Karpas-422 (cell line): Measurements from ENCODE around the gene TAS1R1. TPM values are rescaled to one million over a fixed set of nuclear protein-coding genes. Genes with fewer than 3 reads are reported as not detected.

Experiments used
- DNase-seq: peaks from one replicate; pipeline ENCODE4 v3.0.0-alpha.2; 2015
- H2AFZ ChIP-seq: fragments of 200-600 bp; sonication (generic); 2 replicates; pipeline ENCODE4 v1.6.1; 2014; ENCODE audit warnings: antibody characterized with exemption, low read length, mixed read lengths
- H3K27ac ChIP-seq: fragments of 200-600 bp; sonication (generic); 2 replicates; pipeline ENCODE4 v1.5.1; 2014; ENCODE audit warnings: mild to moderate bottlenecking, low read length, moderate library complexity
- H3K27me3 ChIP-seq: fragments of 200-600 bp; sonication (generic); 2 replicates; pipeline ENCODE4 v1.6.1; 2014; ENCODE audit warnings: low read length, mixed read lengths
- H3K36me3 ChIP-seq: fragments of 200-600 bp; sonication (generic); 2 replicates; pipeline ENCODE4 v1.6.1; 2014; ENCODE audit warnings: low read length, mixed read lengths; ENCODE audit not compliant: insufficient read depth
- H3K4me1 ChIP-seq: fragments of 200-600 bp; sonication (generic); 2 replicates; pipeline ENCODE4 v1.6.1; 2014; ENCODE audit warnings: mild to moderate bottlenecking, low read length, mixed read lengths
- H3K4me2 ChIP-seq: fragments of 200-600 bp; sonication (generic); 2 replicates; pipeline ENCODE4 v1.6.1; 2014; ENCODE audit warnings: low read length, low read depth, mild to moderate bottlenecking; ENCODE audit not compliant: poor library complexity, severe bottlenecking
- H3K4me3 ChIP-seq: fragments of 200-600 bp; sonication (generic); 2 replicates; pipeline ENCODE4 v1.5.1; 2014; ENCODE audit warnings: mild to moderate bottlenecking, antibody characterized with exemption, low read length, mixed read lengths
- H3K79me2 ChIP-seq: fragments of 200-600 bp; sonication (generic); 2 replicates; pipeline ENCODE4 v1.6.1; 2014; ENCODE audit warnings: mild to moderate bottlenecking, low read length, mixed read lengths
- H3K9ac ChIP-seq: fragments of 200-600 bp; sonication (generic); 2 replicates; pipeline ENCODE4 v1.6.0; 2014; ENCODE audit warnings: low read length
- H3K9me2 ChIP-seq: fragments of 200-600 bp; sonication (generic), shearing (Covaris generic); replicated peaks from 2 replicates; pipeline ENCODE4 v1.6.0; 2014; ENCODE audit warnings: mild to moderate bottlenecking, low read length, moderate library complexity; ENCODE audit not compliant: insufficient read depth
- H3K9me3 ChIP-seq: fragments of 300-700, 200-600 bp; sonication (generic); 2 replicates; pipeline ENCODE4 v1.6.1; 2014; ENCODE audit warnings: low read length, mixed read lengths
- H4K20me1 ChIP-seq: fragments of 200-600 bp; sonication (generic); 2 replicates; pipeline ENCODE4 v1.6.1; 2014; ENCODE audit warnings: mild to moderate bottlenecking, antibody characterized with exemption, low read length, low read depth; ENCODE audit not compliant: insufficient read depth
- total RNA-seq: library from RNA; depleted of rRNA; stranded (reverse); fragments of >200 nt; shearing (Covaris generic); gene quantifications from 2 replicates; pipeline ENCODE4 v1.2.3, GENCODE V29; 2014; ENCODE audit warnings: low replicate concordance

The TAS1R1 gene
- total RNA-seq, 1 experiment from 2014 or later = not detected

GRCh38 chr1:6530504-6531160, 24.5 kb upstream of the TAS1R1 start:
- Histone ChIP-seq H3K36me3 (peaks cover 50% of the 10 kb centered on the region), H3K4me2 (no peak overlapping the region), H3K27me3 (no peaks in the 10 kb centered on the region), H3K9me3 (no peaks in the 10 kb centered on the region), H3K4me3 (no peak overlapping the region), H3K27ac (no peak overlapping the region), H4K20me1 (no peaks in the 10 kb centered on the region), H3K9me2 (no peaks in the 10 kb centered on the region), H3K4me1 (no peaks in the 10 kb centered on the region), H2AFZ (no peak overlapping the region), H3K79me2 (no peaks in the 10 kb centered on the region), H3K9ac (no peak overlapping the region)
- no peak for DNase-seq

DNA sequence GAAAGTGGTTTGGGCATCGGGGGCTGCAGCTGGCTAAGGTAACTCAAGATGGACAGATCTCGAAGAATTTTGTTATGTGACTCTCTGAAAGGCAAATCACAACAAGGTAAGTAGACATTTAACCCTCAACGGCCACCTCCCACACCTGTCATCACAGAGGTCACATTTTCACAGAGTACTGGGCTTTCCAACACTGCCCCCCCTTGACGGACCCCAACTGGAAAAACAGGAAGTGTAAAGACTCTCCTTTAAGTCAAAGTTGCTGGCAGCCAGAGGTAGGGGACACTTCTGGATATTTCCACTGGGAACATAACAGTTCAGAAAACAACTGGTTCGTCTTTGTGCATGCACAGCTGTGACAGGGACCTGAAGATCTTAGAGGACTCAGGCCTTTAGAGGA, 23.1 kb upstream of the TAS1R1 start:
- Histone ChIP-seq H3K4me1 (no peaks in the 10 kb centered on the region), H2AFZ (no peak overlapping the region), H3K9ac (no peak overlapping the region), H3K4me3 (no peak overlapping the region), H3K9me3 (no peaks in the 10 kb centered on the region), H4K20me1 (peaks cover 2% of the 10 kb centered on the region; the same call in 1 of the 2 replicates), H3K4me2 (no peak overlapping the region), H3K9me2 (no peaks in the 10 kb centered on the region), H3K27me3 (no peaks in the 10 kb centered on the region), H3K36me3 (peaks cover 42% of the 10 kb centered on the region), H3K79me2 (peaks cover 2% of the 10 kb centered on the region), H3K27ac (no peak overlapping the region)
- DNase-seq = no peak

- Histone ChIP-seq H3K36me3 (peaks cover 40% of the 10 kb centered on the region), H3K9ac (no peak overlapping the region)
These were observed 20.8 kb upstream of the TAS1R1 start for GRCh38 chr1:6534248-6534822.

DNA sequence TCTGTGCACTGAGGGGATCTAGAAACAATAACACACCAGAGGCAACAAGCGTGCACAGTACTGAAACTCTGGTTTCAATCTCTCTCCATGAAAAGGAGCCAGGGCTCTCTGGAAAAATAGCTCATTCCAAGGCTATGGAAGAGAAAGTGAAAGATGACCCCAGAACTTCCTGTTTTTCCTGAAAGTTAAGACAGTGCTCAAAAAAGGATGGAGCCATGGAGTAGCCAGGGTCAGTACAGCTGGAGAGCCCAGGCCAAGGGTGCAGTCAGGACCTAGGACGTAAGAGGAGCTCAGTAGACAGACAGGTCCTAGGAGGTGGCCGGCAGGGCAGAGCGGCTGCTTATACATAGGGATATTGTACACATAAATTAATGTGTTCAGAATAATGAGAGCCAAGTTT, 19.9 kb upstream of the TAS1R1 start:
- Histone ChIP-seq H3K9ac (no peak overlapping the region), H2AFZ (no peak overlapping the region), H3K79me2 (peaks cover 8% of the 10 kb centered on the region), H3K4me1 (no peaks in the 10 kb centered on the region), H3K9me2 (no peaks in the 10 kb centered on the region), H3K27me3 (no peaks in the 10 kb centered on the region), H3K36me3 (peaks cover 40% of the 10 kb centered on the region), H4K20me1 (peaks cover 8% of the 10 kb centered on the region; the same call in 1 of the 2 replicates), H3K27ac (no peak overlapping the region), H3K4me2 (no peak overlapping the region), H3K4me3 (no peak overlapping the region), H3K9me3 (no peaks in the 10 kb centered on the region)
- no peak for DNase-seq

More at GRCh38 chr1:6534248-6534822, 20.8 kb upstream of the TAS1R1 start:
- Histone ChIP-seq H3K4me1 (no peaks in the 10 kb centered on the region), H4K20me1 (peaks cover 8% of the 10 kb centered on the region; the same call in 1 of the 2 replicates), H3K27ac (no peak overlapping the region), H3K4me3 (no peak overlapping the region), H2AFZ (no peak overlapping the region), H3K9me2 (no peaks in the 10 kb centered on the region), H3K27me3 (no peaks in the 10 kb centered on the region), H3K79me2 (peaks cover 8% of the 10 kb centered on the region), H3K9me3 (no peaks in the 10 kb centered on the region), H3K4me2 (no peak overlapping the region)
- DNase-seq = no peak

- no peaks in the 10 kb centered on the region for H3K9me3 ChIP-seq
- peaks cover 8% of the 10 kb centered on the region; the same call in 1 of the 2 replicates for H4K20me1 ChIP-seq
- H3K27ac ChIP-seq = no peak overlapping the region
- H3K9ac ChIP-seq = no peak overlapping the region
- peaks cover 8% of the 10 kb centered on the region for H3K79me2 ChIP-seq
- H3K4me2 ChIP-seq = no peak overlapping the region
- H3K4me3 ChIP-seq = no peak overlapping the region
- H3K9me2 ChIP-seq = no peaks in the 10 kb centered on the region
- peak; percentile 30 for DNase-seq
- peaks cover 32% of the 10 kb centered on the region for H3K36me3 ChIP-seq
- no peaks in the 10 kb centered on the region for H3K4me1 ChIP-seq
- no peaks in the 10 kb centered on the region for H3K27me3 ChIP-seq
- no peak overlapping the region for H2AFZ ChIP-seq
These were observed 18.8 kb upstream of the TAS1R1 start for GRCh38 chr1:6536291-6536690.

DNA sequence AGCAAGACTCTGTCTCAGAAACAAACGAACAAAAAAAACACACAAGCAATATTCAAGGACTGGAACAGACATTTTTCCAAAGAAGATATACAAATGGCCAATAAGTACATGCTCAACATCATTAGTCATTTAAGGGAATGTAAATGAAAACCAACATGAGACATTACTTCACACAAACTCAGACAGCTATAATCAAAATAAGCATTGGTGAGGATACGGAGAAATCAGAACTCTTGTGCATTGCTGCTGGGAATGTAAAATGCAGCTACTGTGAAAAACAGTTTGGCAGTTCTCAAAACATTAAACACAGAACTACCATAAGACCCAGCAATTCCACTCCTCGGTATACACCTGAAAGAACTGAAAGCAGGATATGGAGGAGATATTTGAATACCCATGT, 16.2 kb upstream of the TAS1R1 start:
- no peaks in the 10 kb centered on the region for H3K4me1 ChIP-seq
- H2AFZ ChIP-seq = no peak overlapping the region
- no peaks in the 10 kb centered on the region for H3K27me3 ChIP-seq
- no peak overlapping the region for H3K4me2 ChIP-seq
- no peak overlapping the region for H3K27ac ChIP-seq
- no peak overlapping the region for H3K9ac ChIP-seq
- H4K20me1 ChIP-seq = peaks cover 8% of the 10 kb centered on the region; the same call in 1 of the 2 replicates
- peaks cover 16% of the 10 kb centered on the region; the same call in 1 of the 2 replicates for H3K36me3 ChIP-seq
- H3K9me2 ChIP-seq = no peaks in the 10 kb centered on the region
- no peak overlapping the region for H3K4me3 ChIP-seq
- H3K79me2 ChIP-seq = peaks cover 13% of the 10 kb centered on the region
- no peaks in the 10 kb centered on the region for H3K9me3 ChIP-seq
- no peak for DNase-seq

DNA sequence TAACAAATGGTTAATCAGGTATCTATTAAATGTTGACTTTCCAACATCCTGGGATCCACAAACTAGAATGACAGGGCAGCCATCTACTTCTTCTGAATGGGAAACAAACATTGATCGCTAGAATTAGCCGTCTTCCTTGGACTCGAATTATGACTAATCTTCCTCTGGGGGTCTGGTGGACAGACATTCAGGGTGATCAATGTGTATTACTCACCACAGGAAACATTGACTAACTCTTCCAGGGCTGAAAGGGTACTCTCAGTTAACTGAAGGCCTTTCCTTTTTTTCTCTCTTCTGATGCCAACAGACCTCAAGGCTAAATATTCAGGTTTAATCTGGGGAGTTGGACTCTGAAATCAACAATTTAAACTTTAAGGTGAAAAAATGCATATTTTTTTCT, 10.3 kb upstream of the TAS1R1 start:
- Histone ChIP-seq H3K4me3 (no peak overlapping the region), H3K36me3 (peaks cover 28% of the 10 kb centered on the region), H3K4me1 (no peaks in the 10 kb centered on the region), H3K9ac (no peak overlapping the region), H3K9me2 (no peaks in the 10 kb centered on the region), H3K27me3 (no peaks in the 10 kb centered on the region), H2AFZ (no peak overlapping the region), H3K27ac (no peak overlapping the region), H4K20me1 (no peaks in the 10 kb centered on the region), H3K4me2 (no peak overlapping the region), H3K9me3 (no peaks in the 10 kb centered on the region), H3K79me2 (peaks cover 8% of the 10 kb centered on the region; the same call in 1 of the 2 replicates)
- DNase-seq = no peak

- no peaks in the 10 kb centered on the region for H3K9me3 ChIP-seq
- peaks cover 8% of the 10 kb centered on the region; the same call in 1 of the 2 replicates for H3K79me2 ChIP-seq
- no peak overlapping the region for H3K9ac ChIP-seq
- no peaks in the 10 kb centered on the region for H3K9me2 ChIP-seq
- no peak overlapping the region for H3K27ac ChIP-seq
- no peak for DNase-seq
- H3K4me2 ChIP-seq = no peak overlapping the region
- H3K4me1 ChIP-seq = no peaks in the 10 kb centered on the region
- no peak overlapping the region for H2AFZ ChIP-seq
- H3K4me3 ChIP-seq = no peak overlapping the region
- H3K36me3 ChIP-seq = peaks cover 31% of the 10 kb centered on the region
- H3K27me3 ChIP-seq = no peaks in the 10 kb centered on the region
- H4K20me1 ChIP-seq = no peaks in the 10 kb centered on the region
These were observed 9.6 kb upstream of the TAS1R1 start for GRCh38 chr1:6545276-6546112.
